Type B pancreatic cell (in vitro differentiated cells): ENCODE data around the gene TERT. TPM values are rescaled to one million over a fixed set of nuclear protein-coding genes. Genes with fewer than 3 reads are reported as not detected.
"Not testable (repeated sequence)": the region's sequence is repeated elsewhere in the genome, so short reads cannot be mapped to it uniquely, and the experiment has no call there.

ENCODE experiments used
- DNase-seq: peaks from one replicate; pipeline ENCODE4 v3.0.0; 2021; ENCODE audit warnings: mixed read lengths; ENCODE audit not compliant: unreplicated experiment; ENCODE audit errors: extremely low spot score
- H3K27ac Mint-ChIP-seq: 2 replicates; pipeline ENCODE4 v1.8.0; 2021; ENCODE audit warnings: mild to moderate bottlenecking, mixed read lengths
- H3K27me3 Mint-ChIP-seq: 2 replicates; pipeline ENCODE4 v1.8.0; 2021; ENCODE audit warnings: mixed read lengths
- H3K36me3 Mint-ChIP-seq: 2 replicates; pipeline ENCODE4 v1.8.0; 2021; ENCODE audit warnings: mixed read lengths
- H3K4me1 Mint-ChIP-seq: one replicate; pipeline ENCODE4 v1.8.0; 2021; ENCODE audit warnings: mixed read lengths; ENCODE audit not compliant: unreplicated experiment
- H3K4me3 Mint-ChIP-seq: 2 replicates; pipeline ENCODE4 v1.8.0; 2021; ENCODE audit warnings: mild to moderate bottlenecking, mixed read lengths
- H3K9me3 Mint-ChIP-seq: 2 replicates; pipeline ENCODE4 v1.8.0; 2021; ENCODE audit warnings: mixed read lengths
- long read RNA-seq: library from polyadenylated mRNA; unstranded; transcript quantifications from one replicate; pipeline ENCODE4 v2.0.0, GENCODE V29; 2020
- total RNA-seq: library from RNA; stranded (reverse); gene quantifications from 2 replicates; pipeline ENCODE4 v1.2.1, GENCODE V29; 2021; ENCODE audit warnings: low replicate concordance
- TF ChIP-seq, protein P1 (sequence below): fragments of 200-600 bp; sonication (generic); conservative IDR thresholded peaks from 2 replicates; pipeline ENCODE4 v1.5.0; 2021; ENCODE audit warnings: antibody characterized with exemption, mild to moderate bottlenecking

Gene TERT
- total RNA-seq = 1.7 and 2.4 TPM in 2 replicates
- long read RNA-seq, partial matches to known transcripts = 0 of 1 reads
- long read RNA-seq, other reads (novel, unspliced or antisense) = 1 of 1 reads

DNA sequence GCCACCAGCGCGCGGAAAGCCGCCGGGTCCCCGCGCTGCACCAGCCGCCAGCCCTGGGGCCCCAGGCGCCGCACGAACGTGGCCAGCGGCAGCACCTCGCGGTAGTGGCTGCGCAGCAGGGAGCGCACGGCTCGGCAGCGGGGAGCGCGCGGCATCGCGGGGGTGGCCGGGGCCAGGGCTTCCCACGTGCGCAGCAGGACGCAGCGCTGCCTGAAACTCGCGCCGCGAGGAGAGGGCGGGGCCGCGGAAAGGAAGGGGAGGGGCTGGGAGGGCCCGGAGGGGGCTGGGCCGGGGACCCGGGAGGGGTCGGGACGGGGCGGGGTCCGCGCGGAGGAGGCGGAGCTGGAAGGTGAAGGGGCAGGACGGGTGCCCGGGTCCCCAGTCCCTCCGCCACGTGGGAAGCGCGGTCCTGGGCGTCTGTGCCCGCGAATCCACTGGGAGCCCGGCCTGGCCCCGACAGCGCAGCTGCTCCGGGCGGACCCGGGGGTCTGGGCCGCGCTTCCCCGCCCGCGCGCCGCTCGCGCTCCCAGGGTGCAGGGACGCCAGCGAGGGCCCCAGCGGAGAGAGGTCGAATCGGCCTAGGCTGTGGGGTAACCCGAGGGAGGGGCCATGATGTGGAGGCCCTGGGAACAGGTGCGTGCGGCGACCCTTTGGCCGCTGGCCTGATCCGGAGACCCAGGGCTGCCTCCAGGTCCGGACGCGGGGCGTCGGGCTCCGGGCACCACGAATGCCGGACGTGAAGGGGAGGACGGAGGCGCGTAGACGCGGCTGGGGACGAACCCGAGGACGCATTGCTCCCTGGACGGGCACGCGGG lies at the start of gene TERT:
TSS of gene TERT (minus strand) at position 234 of the 815 bp plus-strand sequence. CDS start at position 155, 79 bp downstream.
- Mint-ChIP-seq H3K36me3 (no peaks in the 10 kb centered on the region), H3K4me3 (peak within 1 kb of the TSS; percentile 44), H3K9me3 (no peaks in the 10 kb centered on the region), H3K27ac (no peak within 1 kb of the TSS), H3K27me3 (peaks cover 37% of the 10 kb centered on the region), H3K4me1 (peaks cover 5% of the 10 kb centered on the region)
- TF ChIP-seq, protein P1, sequence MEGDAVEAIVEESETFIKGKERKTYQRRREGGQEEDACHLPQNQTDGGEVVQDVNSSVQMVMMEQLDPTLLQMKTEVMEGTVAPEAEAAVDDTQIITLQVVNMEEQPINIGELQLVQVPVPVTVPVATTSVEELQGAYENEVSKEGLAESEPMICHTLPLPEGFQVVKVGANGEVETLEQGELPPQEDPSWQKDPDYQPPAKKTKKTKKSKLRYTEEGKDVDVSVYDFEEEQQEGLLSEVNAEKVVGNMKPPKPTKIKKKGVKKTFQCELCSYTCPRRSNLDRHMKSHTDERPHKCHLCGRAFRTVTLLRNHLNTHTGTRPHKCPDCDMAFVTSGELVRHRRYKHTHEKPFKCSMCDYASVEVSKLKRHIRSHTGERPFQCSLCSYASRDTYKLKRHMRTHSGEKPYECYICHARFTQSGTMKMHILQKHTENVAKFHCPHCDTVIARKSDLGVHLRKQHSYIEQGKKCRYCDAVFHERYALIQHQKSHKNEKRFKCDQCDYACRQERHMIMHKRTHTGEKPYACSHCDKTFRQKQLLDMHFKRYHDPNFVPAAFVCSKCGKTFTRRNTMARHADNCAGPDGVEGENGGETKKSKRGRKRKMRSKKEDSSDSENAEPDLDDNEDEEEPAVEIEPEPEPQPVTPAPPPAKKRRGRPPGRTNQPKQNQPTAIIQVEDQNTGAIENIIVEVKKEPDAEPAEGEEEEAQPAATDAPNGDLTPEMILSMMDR = no peak
- peak; percentile 75 for DNase-seq

- Mint-ChIP-seq H3K27me3 (no peaks in the 10 kb centered on the region), H3K4me3 (peak overlapping the region; percentile 95), H3K9me3 (no peaks in the 10 kb centered on the region), H3K4me1 (peaks cover 5% of the 10 kb centered on the region), H3K27ac (peak overlapping the region; percentile 88), H3K36me3 (peaks cover 9% of the 10 kb centered on the region)
- DNase-seq = no peak
- TF ChIP-seq, protein P1 = no peak
Observed at GRCh38 chr5:1343931-1344901, 49.3 kb upstream of the TERT start.

- Mint-ChIP-seq H3K36me3 (peaks cover 9% of the 10 kb centered on the region), H3K27me3 (no peaks in the 10 kb centered on the region), H3K9me3 (no peaks in the 10 kb centered on the region), H3K4me1 (peaks cover 5% of the 10 kb centered on the region), H3K27ac (peak overlapping the region; percentile 34), H3K4me3 (peak overlapping the region; percentile 95)
- TF ChIP-seq, protein P1 = no peak
- no peak for DNase-seq
Observed at GRCh38 chr5:1343315-1343751, 48.5 kb upstream of the TERT start.

- not testable (repeated sequence) for DNase-seq, H3K4me1 Mint-ChIP-seq, H3K27me3 Mint-ChIP-seq, H3K36me3 Mint-ChIP-seq, H3K9me3 Mint-ChIP-seq, H3K27ac Mint-ChIP-seq
- peak overlapping the region; percentile 95 for H3K4me3 Mint-ChIP-seq
Observed at GRCh38 chr5:1342711-1343110, 47.8 kb upstream of the TERT start.

- DNase-seq = no peak
- Mint-ChIP-seq H3K4me3 (no peak overlapping the region), H3K9me3 (no peaks in the 10 kb centered on the region), H3K27ac (no peak overlapping the region), H3K27me3 (no peaks in the 10 kb centered on the region), H3K36me3 (peaks cover 9% of the 10 kb centered on the region), H3K4me1 (peaks cover 5% of the 10 kb centered on the region)
- TF ChIP-seq, protein P1 = no peak
Observed at GRCh38 chr5:1342268-1342667, 47.4 kb upstream of the TERT start.
